Cardiac muscle cell (in vitro differentiated cells and primary cell): Measurements from ENCODE around the gene RPS6KB1. TPM values are rescaled to one million over a fixed set of nuclear protein-coding genes. Genes with fewer than 3 reads are reported as not detected.

Experiments
- DNase-seq, 2 donors: peaks; one replicate each; pipeline versions ENCODE4 v3.0.0 to v3.0.0-alpha.2; 2010 to 2017; ENCODE audit warnings: low read depth in 1 of 2, low spot score in 1 of 2
- H3K27ac ChIP-seq: fragments of 200-600 bp; sonication (generic); 2 replicates; pipeline ENCODE4 v1.5.1; 2016
- H3K27me3 ChIP-seq: fragments of 200-600 bp; sonication (generic); 2 replicates; pipeline ENCODE4 v1.6.0; 2016; ENCODE audit warnings: control low read depth
- H3K36me3 ChIP-seq: fragments of 200-600 bp; sonication (generic); 2 replicates; pipeline ENCODE4 v1.5.1; 2016; ENCODE audit warnings: control low read depth
- H3K4me1 ChIP-seq: fragments of 200-600 bp; sonication (generic); 2 replicates; pipeline ENCODE4 v1.8.1; 2017; ENCODE audit warnings: low read depth, mild to moderate bottlenecking, mixed run types
- H3K4me3 ChIP-seq: fragments of 200-600 bp; sonication (generic); 2 replicates; pipeline ENCODE4 v1.5.1; 2016; ENCODE audit warnings: mild to moderate bottlenecking
- H3K9me3 ChIP-seq: fragments of 200-600 bp; sonication (generic); 2 replicates; pipeline ENCODE4 v1.5.1; 2017; ENCODE audit warnings: low read depth, mild to moderate bottlenecking, control low read depth
- polyA plus RNA-seq: library from polyadenylated mRNA; unstranded; fragments of >200 nt; fragmentation: Nextera tagmentation; extraction: Ambion mirVana; gene quantifications from 2 replicates; pipeline ENCODE4 v1.2.1, GENCODE V29; 2016
- total RNA-seq: library from RNA; depleted of rRNA; stranded (reverse); fragments of >200 nt; gene quantifications from 2 replicates; pipeline ENCODE4 v1.2.3, GENCODE V29; 2016
- TF ChIP-seq, protein P1 (sequence below): IDR thresholded peaks from 2 replicates; pipeline ENCODE4 v1.5.1; 2012; ENCODE audit warnings: low read depth, mild to moderate bottlenecking, low read length

The RPS6KB1 gene
- total and polyA plus RNA-seq, 2 experiments from 2014 or later = 19.2 to 103 TPM

- peaks cover 23% of the 10 kb centered on the region for H3K36me3 ChIP-seq
- no peaks in the 10 kb centered on the region for H3K9me3 ChIP-seq
- H3K27ac ChIP-seq = no peak overlapping the region
- TF ChIP-seq, protein P1, sequence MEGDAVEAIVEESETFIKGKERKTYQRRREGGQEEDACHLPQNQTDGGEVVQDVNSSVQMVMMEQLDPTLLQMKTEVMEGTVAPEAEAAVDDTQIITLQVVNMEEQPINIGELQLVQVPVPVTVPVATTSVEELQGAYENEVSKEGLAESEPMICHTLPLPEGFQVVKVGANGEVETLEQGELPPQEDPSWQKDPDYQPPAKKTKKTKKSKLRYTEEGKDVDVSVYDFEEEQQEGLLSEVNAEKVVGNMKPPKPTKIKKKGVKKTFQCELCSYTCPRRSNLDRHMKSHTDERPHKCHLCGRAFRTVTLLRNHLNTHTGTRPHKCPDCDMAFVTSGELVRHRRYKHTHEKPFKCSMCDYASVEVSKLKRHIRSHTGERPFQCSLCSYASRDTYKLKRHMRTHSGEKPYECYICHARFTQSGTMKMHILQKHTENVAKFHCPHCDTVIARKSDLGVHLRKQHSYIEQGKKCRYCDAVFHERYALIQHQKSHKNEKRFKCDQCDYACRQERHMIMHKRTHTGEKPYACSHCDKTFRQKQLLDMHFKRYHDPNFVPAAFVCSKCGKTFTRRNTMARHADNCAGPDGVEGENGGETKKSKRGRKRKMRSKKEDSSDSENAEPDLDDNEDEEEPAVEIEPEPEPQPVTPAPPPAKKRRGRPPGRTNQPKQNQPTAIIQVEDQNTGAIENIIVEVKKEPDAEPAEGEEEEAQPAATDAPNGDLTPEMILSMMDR = no peak
- no peaks in the 10 kb centered on the region for H3K27me3 ChIP-seq
- no peak for DNase-seq
- H3K4me3 ChIP-seq = no peak overlapping the region
- H3K4me1 ChIP-seq = no peaks in the 10 kb centered on the region
Observed at GRCh38 chr17:59877965-59878364, 15.0 kb upstream of the RPS6KB1 start.

GRCh38 chr17:59878624-59879023 is 14.3 kb upstream of the RPS6KB1 start:
- no peaks in the 10 kb centered on the region for H3K27me3 ChIP-seq
- no peak overlapping the region for H3K27ac ChIP-seq
- no peaks in the 10 kb centered on the region for H3K4me1 ChIP-seq
- peaks cover 26% of the 10 kb centered on the region for H3K36me3 ChIP-seq
- TF ChIP-seq, protein P1 = no peak
- no peaks in the 10 kb centered on the region for H3K9me3 ChIP-seq
- no peak for DNase-seq
- H3K4me3 ChIP-seq = no peak overlapping the region

GRCh38 chr17:59884861-59885260 is 8.1 kb upstream of the RPS6KB1 start:
- DNase-seq = no peak
- Histone ChIP-seq H3K36me3 (peaks cover 22% of the 10 kb centered on the region), H3K27ac (no peak overlapping the region), H3K4me1 (no peaks in the 10 kb centered on the region), H3K27me3 (no peaks in the 10 kb centered on the region), H3K9me3 (no peaks in the 10 kb centered on the region), H3K4me3 (no peak overlapping the region)
- TF ChIP-seq, protein P1 = no peak

DNA sequence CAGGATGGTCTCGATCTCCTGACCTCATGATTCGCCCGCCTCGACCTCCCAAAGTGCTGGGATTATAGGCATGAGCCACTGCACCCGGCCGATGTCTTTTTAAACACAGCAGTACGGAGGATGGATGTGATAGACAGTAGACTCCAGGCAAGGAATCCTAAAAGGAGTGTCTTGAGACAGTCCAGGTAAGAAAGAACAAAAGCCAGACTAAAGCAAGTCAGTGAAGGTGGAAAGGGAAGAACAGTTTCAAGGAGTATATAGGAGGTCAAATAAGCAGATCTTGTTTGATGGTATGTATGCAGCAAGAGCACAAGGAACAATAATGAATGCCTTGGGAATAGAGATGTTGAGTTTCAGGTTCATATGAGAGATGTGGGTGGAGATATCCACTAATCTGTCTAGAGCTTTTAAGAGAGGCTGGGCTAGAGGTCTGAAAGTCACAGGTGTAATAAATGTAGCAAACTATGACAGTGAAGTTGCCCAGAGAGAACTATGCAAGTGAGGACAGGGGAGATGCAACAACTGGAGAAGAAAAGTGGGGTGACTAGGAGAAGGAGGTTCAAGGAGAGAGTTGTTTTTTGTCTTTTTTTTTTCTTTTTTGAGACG is 4.7 kb upstream of the RPS6KB1 start:
- H3K9me3 ChIP-seq = no peaks in the 10 kb centered on the region
- no peaks in the 10 kb centered on the region for H3K27me3 ChIP-seq
- H3K36me3 ChIP-seq = peaks cover 20% of the 10 kb centered on the region
- TF ChIP-seq, protein P1 = no peak
- no peaks in the 10 kb centered on the region for H3K4me1 ChIP-seq
- no peak for DNase-seq
- no peak overlapping the region for H3K27ac ChIP-seq
- no peak overlapping the region for H3K4me3 ChIP-seq

DNA sequence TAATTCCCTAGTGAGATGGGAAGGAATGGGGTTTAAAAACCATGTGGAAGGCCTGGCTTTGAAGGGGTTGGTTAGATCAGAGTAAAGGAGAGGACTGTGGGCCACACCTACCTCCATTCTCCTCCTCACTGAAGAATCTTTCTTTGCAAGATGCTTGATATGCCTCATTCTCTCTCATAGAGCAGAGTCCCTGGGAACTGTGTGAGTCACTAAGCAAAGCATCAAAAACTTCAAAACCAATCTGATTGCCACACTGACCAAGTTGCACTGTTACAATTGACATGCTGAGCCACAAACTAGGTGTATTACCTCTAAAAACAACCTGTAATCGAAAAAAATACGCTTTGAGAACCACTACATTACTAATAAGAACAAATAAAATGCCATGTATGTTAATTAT is 2.2 kb upstream of the RPS6KB1 start:
- TF ChIP-seq, protein P1 = no peak
- no peak for DNase-seq
- Histone ChIP-seq H3K27ac (no peak overlapping the region), H3K4me3 (no peak overlapping the region), H3K4me1 (peaks cover 8% of the 10 kb centered on the region), H3K27me3 (no peaks in the 10 kb centered on the region), H3K9me3 (no peaks in the 10 kb centered on the region), H3K36me3 (peaks cover 3% of the 10 kb centered on the region)
